H1 (cell line): ENCODE results near the gene SASH3. TPM values are rescaled to one million over a fixed set of nuclear protein-coding genes. Genes with fewer than 3 reads are reported as not detected.

Source experiments
- CTCF ChIA-PET: fragments of 300-600 bp; sonication (Branson Sonifier 250); formaldehyde crosslinking; loops from one replicate; lab custom pipeline; 2021; ENCODE audit not compliant: partially characterized antibody; lab: Charles Lee
- POLR2A ChIA-PET: fragments of 300-600 bp; sonication (Branson Sonifier 250); formaldehyde crosslinking; loops from one replicate; lab custom pipeline; 2021; ENCODE audit warnings: inconsistent platforms; ENCODE audit not compliant: partially characterized antibody; lab: Charles Lee
- DNase-seq, 2 experiments: peaks; one replicate each; pipeline versions ENCODE4 v3.0.0 to v3.0.0-alpha.2; 2010 to 2022; ENCODE audit warnings: low spot score in 2 of 2, low read depth in 1 of 2, mixed read lengths in 1 of 2
- FAIRE-seq: peaks from 2 replicates; lab custom pipeline; 2011; peaks lifted over from hg19 to GRCh38; lab: Jason Lieb, UNC
- H2AFZ ChIP-seq: 2 replicates; pipeline ENCODE4 v1.8.1; 2012; ENCODE audit warnings: low read length, inconsistent platforms
- H2AK5ac ChIP-seq: 2 replicates; pipeline ENCODE4 v1.6.1; 2013; ENCODE audit warnings: low read depth, low read length
- H2BK120ac ChIP-seq: replicated peaks from 2 replicates; pipeline ENCODE3; 2013; ENCODE audit warnings: low read depth, low read length, inconsistent platforms
- H2BK12ac ChIP-seq: 2 replicates; pipeline ENCODE4 v1.6.1; 2013; ENCODE audit warnings: low read depth, low read length
- H2BK15ac ChIP-seq: 2 replicates; pipeline ENCODE4 v1.6.1; 2013; ENCODE audit warnings: low read length
- H2BK20ac ChIP-seq: 2 replicates; pipeline ENCODE4 v1.6.1; 2013; ENCODE audit warnings: low read length
- H2BK5ac ChIP-seq: 2 replicates; pipeline ENCODE4 v1.6.1; 2013; ENCODE audit warnings: low read depth, low read length
- H3K14ac ChIP-seq: 2 replicates; pipeline ENCODE4 v1.6.1; 2013; ENCODE audit warnings: inconsistent platforms; ENCODE audit not compliant: insufficient read length
- H3K18ac ChIP-seq: 2 replicates; pipeline ENCODE4 v1.6.1; 2013; ENCODE audit warnings: low read length; ENCODE audit errors: extremely low read depth
- H3K23ac ChIP-seq: 2 replicates; pipeline ENCODE4 v1.6.1; 2013; ENCODE audit warnings: inconsistent platforms; ENCODE audit not compliant: insufficient read length
- H3K23me2 ChIP-seq: 2 replicates; pipeline ENCODE4 v1.6.1; 2013; ENCODE audit warnings: low read depth, low read length
- H3K27ac ChIP-seq: 2 replicates; pipeline ENCODE4 v1.6.1; 2011; ENCODE audit warnings: low read depth, low read length, inconsistent platforms
- H3K27me3 ChIP-seq, 4 experiments: replicated peaks in 1 of 4; 1 replicate in 1 of 4; 2 replicates in 3 of 4; pipeline versions ENCODE4 v1.6.1 to v1.8.1; 2011 to 2013; ENCODE audit warnings: low read length in 3 of 4, mild to moderate bottlenecking in 3 of 4, inconsistent platforms in 2 of 4, mixed read lengths in 2 of 4, moderate library complexity in 1 of 4; ENCODE audit not compliant: control insufficient read depth in 3 of 4, insufficient read depth in 3 of 4; ENCODE audit errors: extremely low read depth in 1 of 4
- H3K36me3 ChIP-seq, 4 experiments: 2 replicates each; pipeline versions ENCODE4 v1.6.1 to v1.8.1; 2011 to 2013; ENCODE audit warnings: mild to moderate bottlenecking in 4 of 4, low read length in 3 of 4, moderate library complexity in 2 of 4, control low read depth in 1 of 4, inconsistent platforms in 1 of 4; ENCODE audit not compliant: insufficient read depth in 4 of 4, control insufficient read depth in 2 of 4
- H3K4ac ChIP-seq: replicated peaks from 2 replicates; pipeline ENCODE3; 2013; ENCODE audit warnings: low read length, low read depth, mixed read lengths, inconsistent platforms; ENCODE audit not compliant: insufficient read length
- H3K4me1 ChIP-seq, 4 experiments: replicated peaks in 1 of 4; 1 replicate in 1 of 4; 2 replicates in 3 of 4; pipeline versions ENCODE4 v1.6.1 to v1.8.1; 2011 to 2013; ENCODE audit warnings: low read length in 3 of 4, inconsistent platforms in 2 of 4, mixed read lengths in 1 of 4; ENCODE audit not compliant: insufficient read depth in 4 of 4, control insufficient read depth in 3 of 4
- H3K4me2 ChIP-seq, 2 experiments: 2 replicates each; pipeline versions ENCODE4 v1.6.1 to v1.8.1; 2011 to 2013; ENCODE audit warnings: low read depth in 2 of 2, low read length in 2 of 2, control low read depth in 1 of 2, inconsistent platforms in 1 of 2, mild to moderate bottlenecking in 1 of 2; ENCODE audit not compliant: insufficient read depth in 1 of 2
- H3K4me3 ChIP-seq, 4 experiments: fragments of 200-600, 300-600 bp in 1 of 4; sonication (generic), shearing (Covaris generic), sonication (Bioruptor Twin) in 1 of 4; 2 replicates each; pipeline versions ENCODE4 v1.5.1 to v1.8.1; 2011 to 2016; ENCODE audit warnings: low read length in 4 of 4, low read depth in 3 of 4, control low read depth in 2 of 4, inconsistent platforms in 2 of 4, mild to moderate bottlenecking in 2 of 4, mixed read lengths in 1 of 4, moderate library complexity in 1 of 4; ENCODE audit not compliant: insufficient read depth in 2 of 4; ENCODE audit errors: extremely low read depth in 1 of 4
- H3K56ac ChIP-seq: replicated peaks from 2 replicates; pipeline ENCODE3; 2013; ENCODE audit warnings: low read depth, mild to moderate bottlenecking, mixed read lengths, low read length, inconsistent platforms; ENCODE audit not compliant: insufficient read length
- H3K79me1 ChIP-seq: 2 replicates; pipeline ENCODE4 v1.6.1; 2013; ENCODE audit warnings: low read depth, low read length, control low read depth
- H3K79me2 ChIP-seq, 2 experiments: 2 replicates each; pipeline versions ENCODE4 v1.6.1 to v1.8.1; 2012 to 2013; ENCODE audit warnings: low read length in 2 of 2, mild to moderate bottlenecking in 2 of 2, inconsistent platforms in 1 of 2; ENCODE audit not compliant: insufficient read depth in 2 of 2, control insufficient read depth in 1 of 2
- H3K9ac ChIP-seq, 4 experiments: replicated peaks in 1 of 4; 1 replicate in 1 of 4; 2 replicates in 3 of 4; pipeline versions ENCODE4 v1.6.1 to v1.8.1; 2011 to 2013; ENCODE audit warnings: low read depth in 3 of 4, low read length in 3 of 4, control low read depth in 2 of 4, mild to moderate bottlenecking in 2 of 4, moderate library complexity in 2 of 4, inconsistent platforms in 1 of 4; ENCODE audit errors: extremely low read depth in 1 of 4
- H3K9me3 ChIP-seq, 2 experiments: 2 replicates each; pipeline versions ENCODE4 v1.6.1 to v1.8.1; 2012 to 2013; ENCODE audit warnings: mild to moderate bottlenecking in 2 of 2, moderate library complexity in 2 of 2, control low read depth in 1 of 2, inconsistent platforms in 1 of 2, low read depth in 1 of 2, low read length in 1 of 2, mixed read lengths in 1 of 2; ENCODE audit not compliant: insufficient read depth in 2 of 2
- H4K20me1 ChIP-seq, 2 experiments: replicated peaks in 1 of 2; 2 replicates each; pipeline versions ENCODE3 to v1.8.1; 2011 to 2013; ENCODE audit warnings: inconsistent platforms in 2 of 2, low read length in 2 of 2, mild to moderate bottlenecking in 1 of 2; ENCODE audit not compliant: insufficient read depth in 2 of 2, control insufficient read depth in 1 of 2
- H4K5ac ChIP-seq: 2 replicates; pipeline ENCODE4 v1.6.1; 2013; ENCODE audit warnings: low read length, low read depth, mixed read lengths, inconsistent platforms; ENCODE audit not compliant: insufficient read length
- H4K8ac ChIP-seq: 2 replicates; pipeline ENCODE4 v1.8.0; 2013; ENCODE audit warnings: mild to moderate bottlenecking, moderate library complexity, low read length, inconsistent platforms; ENCODE audit not compliant: insufficient read depth; ENCODE audit errors: extremely low read depth
- H4K91ac ChIP-seq: replicated peaks from 2 replicates; pipeline ENCODE3; 2013; ENCODE audit warnings: low read length, mixed read lengths, inconsistent platforms; ENCODE audit not compliant: insufficient read length
- ATF2 ChIP-seq: IDR thresholded peaks from 2 replicates; pipeline ENCODE4 v1.6.1; 2012; ENCODE audit warnings: low read length, inconsistent platforms
- CEBPB ChIP-seq: IDR thresholded peaks from 2 replicates; pipeline ENCODE4 v1.6.1; 2012; ENCODE audit warnings: low read depth, low read length
- CHD1 ChIP-seq: IDR thresholded peaks from 2 replicates; pipeline ENCODE4 v1.6.1; 2012; ENCODE audit warnings: low read depth, low read length, improper control_type of control experiment
- KDM4A ChIP-seq: IDR thresholded peaks from one replicate; pipeline ENCODE4 v1.7.1; 2012; ENCODE audit warnings: low read depth, mild to moderate bottlenecking, moderate library complexity, low read length, inconsistent platforms; ENCODE audit not compliant: severe bottlenecking
- MAFK ChIP-seq: IDR thresholded peaks from 2 replicates; pipeline ENCODE4 v1.6.1; 2012; ENCODE audit warnings: low read depth, mild to moderate bottlenecking, improper control_type of control experiment, low read length
- SP1 ChIP-seq: IDR thresholded peaks from 2 replicates; pipeline ENCODE4 v1.6.1; 2011; ENCODE audit warnings: low read depth, low read length
- TEAD4 ChIP-seq: IDR thresholded peaks from 2 replicates; pipeline ENCODE4 v1.6.1; 2012; ENCODE audit warnings: low read depth, low read length, inconsistent platforms, mixed read lengths
- YY1 ChIP-seq: IDR thresholded peaks from 2 replicates; pipeline ENCODE4 v1.6.1; 2011; ENCODE audit warnings: low read depth, mild to moderate bottlenecking, low read length
- WGBS, 2 experiments: shearing (Covaris generic) in 1 of 2; methylation state at CpG; one replicate each; pipeline versions ENCODE4 v1.1.6 to v1.1.7; 2013 to 2015; ENCODE audit warnings: low lambda C conversion rate in 2 of 2, mixed read lengths in 2 of 2, inconsistent platforms in 1 of 2, low coverage in 1 of 2, missing lambda C conversion rate in 1 of 2; ENCODE audit not compliant: insufficient replicate concordance in 2 of 2, insufficient coverage in 1 of 2, insufficient read length in 1 of 2; ENCODE audit errors: extremely low coverage in 1 of 2, missing lambda C conversion rate in 1 of 2; 5-methylcytosine and 5-hydroxymethylcytosine counted together
- polyA plus RNA-seq, 7 experiments: library from polyadenylated mRNA; depleted of rRNA in 3 of 7; stranded (reverse) in 5 of 7; unstranded in 2 of 7; fragments of >200 nt in 5 of 7; fragments of 200-250 nt in 2 of 7; gene quantifications; 1 replicate in 5 of 7; 2 replicates in 1 of 7; 4 replicates in 1 of 7; pipeline versions ENCODE4 v1.2.1 to v1.2.3, GENCODE V29; 2011 to 2013; ENCODE audit warnings: missing spikeins in 2 of 7, mixed read lengths in 2 of 7
- total RNA-seq: library from RNA; stranded (reverse); fragmentation: NEBNext Ultra II Directional; extraction: Animal tissue kit (Norgen Biotek cat#: 25700); gene quantifications from 2 replicates; pipeline ENCODE4 v1.2.1, GENCODE V29; 2021

Gene SASH3
- total and polyA plus RNA-seq, 2 of the 8 experiments (the other 6 are each of a cell fraction or from before 2014, with no cell fraction given): not detected

GRCh38 chrX:129777218-129778030 is 2.3 kb upstream of the SASH3 start:
- Histone ChIP-seq H4K8ac (no peak overlapping the region), H3K27ac (no peak overlapping the region), H3K79me1 (no peaks in the 10 kb centered on the region), H3K4ac (no peak overlapping the region), H2BK12ac (no peak overlapping the region), H3K27me3 (no peaks in the 10 kb centered on the region), H2BK5ac (no peak overlapping the region), H2BK15ac (no peak overlapping the region), H2BK120ac (no peak overlapping the region), H3K4me2 (no peak overlapping the region), H4K5ac (no peak overlapping the region), H3K36me3 (no peaks in the 10 kb centered on the region), H2AK5ac (no peak overlapping the region), H3K79me2 (no peaks in the 10 kb centered on the region), H3K9ac (no peak overlapping the region), H3K9me3 (no peaks in the 10 kb centered on the region), H3K23ac (no peak overlapping the region), H3K56ac (no peak overlapping the region), H4K91ac (no peak overlapping the region), H3K18ac (no peak overlapping the region), H4K20me1 (no peaks in the 10 kb centered on the region), H2AFZ (no peak overlapping the region), H2BK20ac (no peak overlapping the region), H3K4me1 (peaks cover 0 to 2% (median 0%) of the 10 kb centered on the region in 4 experiments; a peak in 3 of 7 replicates), H3K23me2 (no peaks in the 10 kb centered on the region), H3K14ac (no peak overlapping the region), H3K4me3 (no peak overlapping the region)
- FAIRE-seq (no peak), DNase-seq (no peak)
- CTCF ChIA-PET: interaction anchor here (0.9 to 3.7 kb wide), 3 partner anchors 12 to 139 kb away, joined by 3 to 8 read pairs (median 3); no protein-coding TSS in a partner anchor
- TF ChIP-seq CHD1 (no peak), KDM4A (no peak), SP1 (no peak), CEBPB (no peak), TEAD4 (no peak), MAFK (no peak), YY1 (no peak), ATF2 (no peak)
- WGBS, 2 experiments: 86% methylated on average over 14 of the region's 30 CpGs; no CpG with 5 or more reads in 1 of the 2 experiments
- POLR2A ChIA-PET: no interaction called here
